Neuronal stem cell (in vitro differentiated cells): ENCODE data around the gene FGF16.

Experiments
- DNase-seq: peaks from one replicate; pipeline ENCODE4 v3.0.0-alpha.2; 2013; ENCODE audit warnings: low spot score
- H2AFZ ChIP-seq: one replicate; pipeline ENCODE4 v1.6.1; 2013; ENCODE audit warnings: mild to moderate bottlenecking, low read length, inconsistent platforms
- H2AK5ac ChIP-seq: 2 replicates; pipeline ENCODE4 v1.6.1; 2013; ENCODE audit warnings: low read depth, mild to moderate bottlenecking, inconsistent platforms, low read length, moderate library complexity, mixed read lengths
- H2BK120ac ChIP-seq: 2 replicates; pipeline ENCODE4 v1.6.1; 2013; ENCODE audit warnings: low read depth, mild to moderate bottlenecking, inconsistent platforms, low read length, moderate library complexity, mixed read lengths
- H2BK12ac ChIP-seq: one replicate; pipeline ENCODE4 v1.6.1; 2013; ENCODE audit warnings: low read length, inconsistent platforms
- H2BK15ac ChIP-seq: 2 replicates; pipeline ENCODE4 v1.6.1; 2013; ENCODE audit warnings: mild to moderate bottlenecking, low read length, inconsistent platforms, mixed read lengths
- H2BK5ac ChIP-seq: one replicate; pipeline ENCODE4 v1.6.1; 2013; ENCODE audit warnings: inconsistent platforms, mild to moderate bottlenecking, low read length, moderate library complexity
- H3K14ac ChIP-seq: one replicate; pipeline ENCODE4 v1.6.1; 2013; ENCODE audit warnings: low read length, inconsistent platforms
- H3K18ac ChIP-seq: 2 replicates; pipeline ENCODE4 v1.6.1; 2013; ENCODE audit warnings: low read length, inconsistent platforms
- H3K23ac ChIP-seq: 2 replicates; pipeline ENCODE4 v1.6.1; 2013; ENCODE audit warnings: low read depth, mild to moderate bottlenecking, mixed read lengths, low read length, inconsistent platforms; ENCODE audit not compliant: poor library complexity
- H3K27ac ChIP-seq: replicated peaks from 3 replicates; pipeline ENCODE4 v1.5.1; 2013; ENCODE audit warnings: low read length, inconsistent platforms
- H3K27me3 ChIP-seq, 3 experiments: 2 replicates each; pipeline ENCODE4 v1.6.1; 2013; ENCODE audit warnings: low read length in 3 of 3, mild to moderate bottlenecking in 2 of 3, inconsistent platforms in 1 of 3, low read depth in 1 of 3, mixed read lengths in 1 of 3, moderate library complexity in 1 of 3; ENCODE audit not compliant: control insufficient read depth in 3 of 3, insufficient read depth in 3 of 3
- H3K36me3 ChIP-seq, 2 donors: replicated peaks in 1 of 2; 2 replicates each; pipeline ENCODE4 v1.6.1; 2013; ENCODE audit warnings: low read length in 2 of 2; ENCODE audit not compliant: control insufficient read depth in 2 of 2, insufficient read depth in 2 of 2
- H3K4ac ChIP-seq: 2 replicates; pipeline ENCODE4 v1.6.1; 2013; ENCODE audit warnings: inconsistent platforms, mild to moderate bottlenecking, low read length, moderate library complexity
- H3K4me1 ChIP-seq, 2 donors: 1 replicate in 1 of 2; 2 replicates in 1 of 2; pipeline ENCODE4 v1.6.1; 2013; ENCODE audit warnings: low read length in 2 of 2, low read depth in 1 of 2; ENCODE audit not compliant: control insufficient read depth in 2 of 2, insufficient read depth in 1 of 2
- H3K4me2 ChIP-seq: one replicate; pipeline ENCODE4 v1.6.1; 2013; ENCODE audit warnings: mild to moderate bottlenecking, low read length, inconsistent platforms; ENCODE audit not compliant: insufficient read depth, poor library complexity, severe bottlenecking
- H3K4me3 ChIP-seq, 2 donors: 2 replicates each; pipeline ENCODE4 v1.5.1; 2013; ENCODE audit warnings: low read length in 2 of 2, mild to moderate bottlenecking in 2 of 2, inconsistent platforms in 1 of 2, moderate library complexity in 1 of 2
- H3K79me1 ChIP-seq: one replicate; pipeline ENCODE4 v1.6.1; 2013; ENCODE audit warnings: low read depth, mild to moderate bottlenecking, inconsistent platforms, low read length, moderate library complexity
- H3K9ac ChIP-seq: one replicate; pipeline ENCODE4 v1.6.1; 2013; ENCODE audit warnings: mild to moderate bottlenecking, low read depth, low read length, inconsistent platforms; ENCODE audit not compliant: poor library complexity
- H3K9me3 ChIP-seq, 2 donors: replicated peaks in 1 of 2; 2 replicates each; pipeline versions ENCODE3 to v1.6.1; 2013; ENCODE audit warnings: low read length in 2 of 2, mild to moderate bottlenecking in 2 of 2, inconsistent platforms in 1 of 2, low read depth in 1 of 2, mixed read lengths in 1 of 2, moderate library complexity in 1 of 2; ENCODE audit not compliant: control insufficient read depth in 2 of 2, insufficient read depth in 1 of 2
- H4K8ac ChIP-seq: one replicate; pipeline ENCODE4 v1.6.1; 2013; ENCODE audit warnings: low read depth, mild to moderate bottlenecking, inconsistent platforms, low read length, moderate library complexity
- H4K91ac ChIP-seq: one replicate; pipeline ENCODE4 v1.6.1; 2013; ENCODE audit warnings: low read length, low read depth, mild to moderate bottlenecking, inconsistent platforms; ENCODE audit not compliant: poor library complexity
- WGBS, 2 donors: extraction: QIAGEN DNeasy Blood & Tissue Kit; methylation state at CpG; one replicate each; pipeline ENCODE4 v1.1.7; 2013; ENCODE audit warnings: missing lambda C conversion rate in 2 of 2, mixed read lengths in 1 of 2; ENCODE audit not compliant: insufficient read length in 2 of 2, insufficient replicate concordance in 1 of 2; ENCODE audit errors: extremely low coverage in 2 of 2; 5-methylcytosine and 5-hydroxymethylcytosine counted together

FGF16 gene

DNA sequence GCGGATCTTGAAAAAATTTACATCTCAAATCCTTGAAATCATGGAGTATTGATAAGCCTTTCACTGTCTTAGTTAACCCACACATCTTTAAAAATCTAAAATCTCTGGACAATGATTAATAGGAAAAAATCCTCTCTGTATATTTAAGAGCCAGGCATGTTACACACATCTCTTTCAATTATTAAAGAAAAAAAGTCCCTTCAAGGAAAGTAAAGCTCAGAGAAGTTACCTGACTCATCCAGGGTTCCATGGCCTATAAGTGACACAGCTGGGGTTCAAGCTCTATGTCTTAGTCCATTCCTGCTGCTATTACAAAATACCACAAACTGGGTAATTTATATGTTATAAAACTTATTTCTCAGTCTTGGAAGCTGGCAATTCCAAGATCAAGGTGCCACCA, 14.2 kb upstream of the FGF16 start:
- no peak for DNase-seq
- Histone ChIP-seq H3K14ac (no peak overlapping the region), H3K4me1 (no peaks in the 10 kb centered on the region), H2BK12ac (no peak overlapping the region), H3K36me3 (no peaks in the 10 kb centered on the region), H4K91ac (no peak overlapping the region), H2AK5ac (no peak overlapping the region), H4K8ac (no peak overlapping the region), H3K27me3 (peaks cover 0 to 3% (median 0%) of the 10 kb centered on the region in 3 experiments), H3K4me2 (no peak overlapping the region), H2BK5ac (no peak overlapping the region), H3K9me3 (no peaks in the 10 kb centered on the region), H3K79me1 (no peaks in the 10 kb centered on the region), H3K18ac (no peak overlapping the region), H3K27ac (no peak overlapping the region), H3K4me3 (no peak overlapping the region), H2BK15ac (no peak overlapping the region), H3K9ac (no peak overlapping the region), H2AFZ (no peak overlapping the region), H3K4ac (no peak overlapping the region), H3K23ac (no peak overlapping the region), H2BK120ac (no peak overlapping the region)
- no CpG with 5 or more reads among the region's 1 CpG for WGBS, 2 donors

DNA sequence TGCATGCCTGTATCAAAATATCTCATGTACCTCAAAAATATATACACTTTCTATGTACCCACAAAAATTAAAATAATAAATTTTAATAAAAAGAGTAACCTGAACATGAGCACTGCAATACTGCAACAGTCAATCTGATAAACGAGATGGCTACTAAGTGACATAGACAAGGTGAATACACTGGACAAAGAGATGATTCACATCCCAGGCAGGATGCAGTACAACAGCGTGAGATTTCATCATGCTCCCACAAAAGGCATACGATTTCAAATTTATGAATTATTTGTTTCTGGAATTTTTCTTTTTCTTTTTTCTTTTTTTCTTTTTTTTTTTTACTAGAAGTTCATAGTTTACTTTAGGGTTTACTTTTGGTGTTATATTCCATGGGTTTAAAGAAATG, 12.2 kb upstream of the FGF16 start:
- Histone ChIP-seq H2AFZ (no peak overlapping the region), H3K4me3 (no peak overlapping the region), H3K4ac (no peak overlapping the region), H3K27ac (no peak overlapping the region), H2BK15ac (no peak overlapping the region), H3K4me1 (no peaks in the 10 kb centered on the region), H3K14ac (no peak overlapping the region), H3K36me3 (no peaks in the 10 kb centered on the region), H2BK12ac (no peak overlapping the region), H3K9me3 (no peaks in the 10 kb centered on the region), H2BK5ac (no peak overlapping the region), H3K9ac (no peak overlapping the region), H3K18ac (no peak overlapping the region), H3K4me2 (no peak overlapping the region), H4K8ac (no peak overlapping the region), H2BK120ac (no peak overlapping the region), H3K23ac (no peak overlapping the region), H4K91ac (no peak overlapping the region), H2AK5ac (no peak overlapping the region), H3K79me1 (no peaks in the 10 kb centered on the region), H3K27me3 (no peaks in the 10 kb centered on the region)
- no peak for DNase-seq
- WGBS, 2 donors = no CpG with 5 or more reads among the region's 3 CpGs

DNA sequence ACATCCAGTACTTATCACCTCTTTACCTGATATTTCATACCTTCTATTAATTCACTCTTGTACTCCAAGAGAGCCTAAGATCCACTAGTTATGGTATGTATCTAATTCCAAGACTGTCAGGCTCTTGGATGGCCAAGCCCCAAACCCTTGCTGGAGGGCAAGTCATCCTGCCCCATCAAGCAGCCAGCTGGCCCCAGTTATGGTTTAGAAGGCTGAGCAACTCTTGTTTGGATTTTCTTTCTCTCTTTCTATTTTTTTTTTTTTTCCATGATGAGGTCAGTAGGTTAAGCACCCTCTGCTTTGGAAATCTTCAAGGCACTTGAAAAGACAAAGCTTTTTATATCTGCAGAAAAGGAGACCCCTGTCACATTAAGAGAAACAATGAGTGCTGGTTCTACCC, 10.9 kb upstream of the FGF16 start:
- H2BK12ac ChIP-seq = no peak overlapping the region
- no peak overlapping the region for H3K23ac ChIP-seq
- no peak overlapping the region for H3K4ac ChIP-seq
- no peaks in the 10 kb centered on the region for H3K36me3 ChIP-seq
- H4K91ac ChIP-seq = no peak overlapping the region
- no peak overlapping the region for H3K18ac ChIP-seq
- H2BK5ac ChIP-seq = no peak overlapping the region
- no peaks in the 10 kb centered on the region for H3K79me1 ChIP-seq
- no peak overlapping the region for H2BK120ac ChIP-seq
- H3K4me3 ChIP-seq = no peak overlapping the region
- H2AK5ac ChIP-seq = no peak overlapping the region
- no peak overlapping the region for H3K9ac ChIP-seq
- H3K27ac ChIP-seq = no peak overlapping the region
- H3K4me2 ChIP-seq = no peak overlapping the region
- no peak overlapping the region for H3K14ac ChIP-seq
- H3K9me3 ChIP-seq = no peaks in the 10 kb centered on the region
- DNase-seq = no peak
- no peaks in the 10 kb centered on the region for H3K4me1 ChIP-seq
- no peak overlapping the region for H2AFZ ChIP-seq
- no peak overlapping the region for H2BK15ac ChIP-seq
- no peak overlapping the region for H4K8ac ChIP-seq
- H3K27me3 ChIP-seq = no peaks in the 10 kb centered on the region

DNA sequence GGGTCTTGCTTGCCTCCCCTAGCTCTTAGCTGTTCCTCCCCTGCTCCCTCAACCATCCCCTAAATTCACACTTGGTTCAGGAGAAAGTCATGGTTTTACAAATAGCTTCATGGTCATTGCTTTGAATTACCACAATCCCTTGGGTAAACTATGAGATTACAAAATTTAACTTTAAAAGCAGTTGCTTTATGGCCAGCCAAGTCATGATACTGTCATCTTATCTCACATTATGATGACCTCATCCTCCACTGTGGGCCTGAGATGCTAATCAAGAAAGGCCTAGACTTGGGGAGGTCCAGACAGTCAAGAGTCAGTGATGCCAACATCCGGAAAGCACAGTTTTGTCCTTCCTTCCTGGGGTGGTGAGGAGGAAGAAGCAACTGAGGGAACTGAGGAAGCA, 10.5 kb upstream of the FGF16 start:
- Histone ChIP-seq H2AK5ac (no peak overlapping the region), H3K23ac (no peak overlapping the region), H3K27me3 (no peaks in the 10 kb centered on the region), H2BK12ac (no peak overlapping the region), H3K4me2 (no peak overlapping the region), H3K14ac (no peak overlapping the region), H2AFZ (no peak overlapping the region), H3K9ac (no peak overlapping the region), H4K8ac (no peak overlapping the region), H3K36me3 (no peaks in the 10 kb centered on the region), H3K27ac (no peak overlapping the region), H3K79me1 (no peaks in the 10 kb centered on the region), H2BK5ac (no peak overlapping the region), H3K4me3 (no peak overlapping the region), H2BK120ac (no peak overlapping the region), H4K91ac (no peak overlapping the region), H3K4ac (no peak overlapping the region), H3K9me3 (no peaks in the 10 kb centered on the region), H3K4me1 (no peaks in the 10 kb centered on the region), H2BK15ac (no peak overlapping the region), H3K18ac (no peak overlapping the region)
- WGBS, 2 donors = no CpG with 5 or more reads among the region's 1 CpG
- no peak for DNase-seq
